Activated T-cell treated with anti-CD3 and anti-CD28 coated beads, Interleukin-2, amount 50 U/mL, for 24 hours (primary cell): Measurements from ENCODE around the gene RIPPLY3.
"Not testable (repeated sequence)": the region's sequence is repeated elsewhere in the genome, so short reads cannot be mapped to it uniquely, and the experiment has no call there.

ENCODE experiments used
- DNase-seq: peaks from one replicate; pipeline ENCODE4 v3.0.0-alpha.2; 2020
- H3K27ac Mint-ChIP-seq: 2 replicates; pipeline ENCODE4 v1.8.0; 2020; ENCODE audit warnings: mild to moderate bottlenecking, mixed read lengths
- H3K27me3 Mint-ChIP-seq: 2 replicates; pipeline ENCODE4 v1.8.0; 2020; ENCODE audit warnings: mixed read lengths
- H3K36me3 Mint-ChIP-seq: 2 replicates; pipeline ENCODE4 v1.8.0; 2020; ENCODE audit warnings: low read depth, mixed read lengths
- H3K4me1 Mint-ChIP-seq: 2 replicates; pipeline ENCODE4 v1.8.0; 2020; ENCODE audit warnings: low read depth, mixed read lengths
- H3K4me3 Mint-ChIP-seq: 2 replicates; pipeline ENCODE4 v1.8.0; 2020; ENCODE audit warnings: mild to moderate bottlenecking, moderate library complexity, mixed read lengths
- H3K9me3 Mint-ChIP-seq: 2 replicates; pipeline ENCODE4 v1.8.0; 2020; ENCODE audit warnings: mixed read lengths

RIPPLY3 gene

GRCh38 chr21:36973986-36974850, 32.3 kb upstream of the RIPPLY3 start:
- Mint-ChIP-seq H3K36me3 (peaks cover under 1% of the 10 kb centered on the region), H3K9me3 (no peaks in the 10 kb centered on the region), H3K4me3 (no peak overlapping the region), H3K27me3 (no peaks in the 10 kb centered on the region), H3K27ac (no peak overlapping the region), H3K4me1 (peaks cover 16% of the 10 kb centered on the region)
- no peak for DNase-seq

- Mint-ChIP-seq H3K9me3 (no peaks in the 10 kb centered on the region), H3K27me3 (no peaks in the 10 kb centered on the region), H3K36me3 (no peaks in the 10 kb centered on the region), H3K27ac (no peak overlapping the region), H3K4me1 (peaks cover 16% of the 10 kb centered on the region), H3K4me3 (no peak overlapping the region)
- no peak for DNase-seq
Observed at GRCh38 chr21:36974851-36975192, 31.7 kb upstream of the RIPPLY3 start.

- Mint-ChIP-seq H3K4me1 (peaks cover 23% of the 10 kb centered on the region), H3K36me3 (no peaks in the 10 kb centered on the region), H3K4me3 (no peak overlapping the region), H3K27me3 (no peaks in the 10 kb centered on the region), H3K27ac (no peak overlapping the region), H3K9me3 (no peaks in the 10 kb centered on the region)
- no peak for DNase-seq
Observed at GRCh38 chr21:36976228-36976861, 30.2 kb upstream of the RIPPLY3 start.

GRCh38 chr21:36976882-36977651, 29.4 kb upstream of the RIPPLY3 start:
- peak; percentile 54 for DNase-seq
- Mint-ChIP-seq H3K27me3 (no peaks in the 10 kb centered on the region), H3K27ac (peak overlapping the region; percentile 83), H3K9me3 (no peaks in the 10 kb centered on the region), H3K4me1 (peaks cover 23% of the 10 kb centered on the region), H3K36me3 (no peaks in the 10 kb centered on the region), H3K4me3 (no peak overlapping the region)

- Mint-ChIP-seq H3K36me3 (no peaks in the 10 kb centered on the region), H3K27me3 (no peaks in the 10 kb centered on the region), H3K4me3 (peak overlapping the region; percentile 64), H3K4me1 (peaks cover 24% of the 10 kb centered on the region), H3K9me3 (no peaks in the 10 kb centered on the region), H3K27ac (peak overlapping the region; percentile 52)
- peak; percentile 40 for DNase-seq
Observed at GRCh38 chr21:36980280-36981048, 26.0 kb upstream of the RIPPLY3 start.

- DNase-seq: no peak
- H3K4me3 Mint-ChIP-seq: peak overlapping the region; percentile 64
- no peaks in the 10 kb centered on the region for H3K27me3 Mint-ChIP-seq
- peak overlapping the region; percentile 52 for H3K27ac Mint-ChIP-seq
- H3K36me3 Mint-ChIP-seq: no peaks in the 10 kb centered on the region
- no peaks in the 10 kb centered on the region for H3K9me3 Mint-ChIP-seq
- H3K4me1 Mint-ChIP-seq: peaks cover 30% of the 10 kb centered on the region
Observed at GRCh38 chr21:36981049-36981391, 25.5 kb upstream of the RIPPLY3 start.

- Mint-ChIP-seq H3K27me3 (no peaks in the 10 kb centered on the region), H3K36me3 (no peaks in the 10 kb centered on the region), H3K4me1 (peaks cover 35% of the 10 kb centered on the region), H3K9me3 (no peaks in the 10 kb centered on the region), H3K27ac (no peak overlapping the region), H3K4me3 (no peak overlapping the region)
- DNase-seq: no peak
Observed at GRCh38 chr21:36981977-36982700, 24.4 kb upstream of the RIPPLY3 start.

- Mint-ChIP-seq H3K27me3 (no peaks in the 10 kb centered on the region), H3K36me3 (no peaks in the 10 kb centered on the region), H3K4me1 (peaks cover 42% of the 10 kb centered on the region), H3K27ac (peak overlapping the region; percentile 83), H3K4me3 (peak overlapping the region; percentile 35), H3K9me3 (no peaks in the 10 kb centered on the region)
- DNase-seq: no peak
Observed at GRCh38 chr21:36985751-36986594, 20.5 kb upstream of the RIPPLY3 start.

GRCh38 chr21:36987845-36988244, 18.7 kb upstream of the RIPPLY3 start:
- H3K36me3 Mint-ChIP-seq: no peaks in the 10 kb centered on the region
- peaks cover 40% of the 10 kb centered on the region for H3K4me1 Mint-ChIP-seq
- no peaks in the 10 kb centered on the region for H3K27me3 Mint-ChIP-seq
- H3K27ac Mint-ChIP-seq: no peak overlapping the region
- no peaks in the 10 kb centered on the region for H3K9me3 Mint-ChIP-seq
- no peak for DNase-seq
- no peak overlapping the region for H3K4me3 Mint-ChIP-seq

GRCh38 chr21:36988536-36988935, 18.0 kb upstream of the RIPPLY3 start:
- peaks cover 40% of the 10 kb centered on the region for H3K4me1 Mint-ChIP-seq
- no peaks in the 10 kb centered on the region for H3K36me3 Mint-ChIP-seq

GRCh38 chr21:36989199-36989698, 17.3 kb upstream of the RIPPLY3 start:
- H3K36me3 Mint-ChIP-seq, DNase-seq, H3K9me3 Mint-ChIP-seq, H3K27me3 Mint-ChIP-seq: not testable (repeated sequence)
- Mint-ChIP-seq H3K27ac (peak overlapping the region; percentile 82), H3K4me1 (peaks cover 40% of the 10 kb centered on the region), H3K4me3 (peak overlapping the region; percentile 64)

More at GRCh38 chr21:36988536-36988935, 18.0 kb upstream of the RIPPLY3 start:
- Mint-ChIP-seq H3K27me3 (no peaks in the 10 kb centered on the region), H3K9me3 (no peaks in the 10 kb centered on the region), H3K27ac (peak overlapping the region; percentile 44), H3K4me3 (peak overlapping the region; percentile 8)
- DNase-seq: no peak

- no peaks in the 10 kb centered on the region for H3K27me3 Mint-ChIP-seq
- peak overlapping the region; percentile 74 for H3K4me3 Mint-ChIP-seq
- H3K4me1 Mint-ChIP-seq: peaks cover 44% of the 10 kb centered on the region
- H3K9me3 Mint-ChIP-seq: no peaks in the 10 kb centered on the region
- peak; percentile 95 for DNase-seq
- peak overlapping the region; percentile 84 for H3K27ac Mint-ChIP-seq
- H3K36me3 Mint-ChIP-seq: no peaks in the 10 kb centered on the region
Observed at GRCh38 chr21:36989699-36990507, 16.6 kb upstream of the RIPPLY3 start.
